Activated CD4-positive, alpha-beta T cell treated with anti-CD3 and anti-CD28 coated beads, Interleukin-2, Interleukin-4, amounts not matched to agents 100 ng/mL and 50 ng/mL, durations not matched to agents 16 hours and 8 hours (primary cell): ENCODE data around the gene PLRG1.

Source experiments
- DNase-seq: peaks from one replicate; pipeline ENCODE4 v3.0.0-alpha.2; 2020; ENCODE audit warnings: low spot score

Gene PLRG1

DNA sequence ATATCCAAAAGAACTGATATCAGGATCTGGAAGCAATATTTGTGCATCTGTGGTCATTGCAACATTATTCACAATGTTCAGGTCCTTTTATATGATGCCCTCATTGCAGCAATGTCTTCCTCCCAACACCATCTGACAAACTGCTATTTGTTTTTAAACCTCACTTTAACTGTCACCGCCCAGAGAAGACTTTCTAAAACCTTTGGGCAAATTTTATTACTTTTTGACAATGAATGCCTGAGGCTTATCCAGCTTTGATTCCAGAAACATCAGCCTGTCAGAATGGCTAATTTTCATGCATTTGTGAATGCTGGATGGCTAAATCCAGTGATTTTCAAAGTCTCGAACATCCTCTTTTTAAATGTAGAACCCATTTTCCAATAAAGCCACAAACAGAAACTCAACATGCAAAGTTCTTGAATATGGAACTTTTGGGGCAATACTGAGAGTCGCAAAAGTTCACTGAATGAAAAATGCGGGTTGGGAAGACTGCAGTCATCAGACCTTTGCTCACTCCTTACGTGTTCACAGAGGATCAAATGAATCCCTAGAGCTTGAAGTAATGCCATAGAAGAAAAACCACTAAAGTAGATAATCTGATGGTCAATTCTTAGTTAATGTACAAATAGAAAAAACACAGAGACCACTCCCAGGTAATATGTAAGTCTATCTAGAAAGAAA lies 23.1 kb upstream of the PLRG1 start:
- DNase-seq, result no peak

DNA sequence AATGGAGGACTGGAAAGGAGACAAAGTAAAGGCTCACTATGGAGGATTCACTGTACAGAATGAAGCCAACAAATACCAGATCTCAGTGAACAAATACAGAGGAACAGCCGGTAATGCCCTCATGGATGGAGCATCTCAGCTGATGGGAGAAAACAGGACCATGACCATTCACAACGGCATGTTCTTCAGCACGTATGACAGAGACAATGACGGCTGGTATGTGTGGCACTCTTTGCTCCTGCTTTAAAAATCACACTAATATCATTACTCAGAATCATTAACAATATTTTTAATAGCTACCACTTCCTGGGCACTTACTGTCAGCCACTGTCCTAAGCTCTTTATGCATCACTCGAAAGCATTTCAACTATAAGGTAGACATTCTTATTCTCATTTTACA lies 19.4 kb upstream of the PLRG1 start:
- DNase-seq, result no peak

DNA sequence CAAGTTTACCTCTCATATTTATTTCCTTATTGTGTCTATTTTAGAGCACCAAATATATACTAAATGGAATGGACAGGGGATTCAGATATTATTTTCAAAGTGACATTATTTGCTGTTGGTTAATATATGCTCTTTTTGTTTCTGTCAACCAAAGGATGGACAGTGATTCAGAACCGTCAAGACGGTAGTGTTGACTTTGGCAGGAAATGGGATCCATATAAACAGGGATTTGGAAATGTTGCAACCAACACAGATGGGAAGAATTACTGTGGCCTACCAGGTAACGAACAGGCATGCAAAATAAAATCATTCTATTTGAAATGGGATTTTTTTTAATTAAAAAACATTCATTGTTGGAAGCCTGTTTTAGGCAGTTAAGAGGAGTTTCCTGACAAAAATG lies 18.8 kb upstream of the PLRG1 start:
- DNase-seq, result no peak

DNA sequence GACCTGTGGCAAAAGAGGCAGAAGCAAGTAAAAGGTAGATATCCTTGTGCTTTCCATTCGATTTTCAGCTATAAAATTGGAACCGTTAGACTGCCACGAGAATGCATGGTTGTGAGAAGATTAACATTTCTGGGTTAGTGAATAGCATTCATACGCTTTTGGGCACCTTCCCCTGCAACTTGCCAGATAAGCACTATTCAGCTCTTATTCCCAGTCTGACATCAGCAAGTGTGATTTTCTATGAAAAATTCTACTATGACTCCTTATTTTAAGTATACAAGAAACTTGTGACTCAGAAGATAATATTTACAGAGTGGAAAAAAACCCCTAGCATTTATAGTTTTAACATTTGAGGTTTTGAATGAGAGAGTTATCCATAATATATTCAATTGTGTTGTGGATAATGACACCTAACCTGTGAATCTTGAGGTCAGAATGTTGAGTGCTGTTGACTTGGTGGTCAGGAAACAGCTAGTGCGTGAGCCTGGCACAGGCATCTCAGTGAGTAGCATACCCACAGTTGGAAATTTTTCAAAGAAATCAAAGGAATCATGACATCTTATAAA lies 16.5 kb upstream of the PLRG1 start:
- no peak for DNase-seq

DNA sequence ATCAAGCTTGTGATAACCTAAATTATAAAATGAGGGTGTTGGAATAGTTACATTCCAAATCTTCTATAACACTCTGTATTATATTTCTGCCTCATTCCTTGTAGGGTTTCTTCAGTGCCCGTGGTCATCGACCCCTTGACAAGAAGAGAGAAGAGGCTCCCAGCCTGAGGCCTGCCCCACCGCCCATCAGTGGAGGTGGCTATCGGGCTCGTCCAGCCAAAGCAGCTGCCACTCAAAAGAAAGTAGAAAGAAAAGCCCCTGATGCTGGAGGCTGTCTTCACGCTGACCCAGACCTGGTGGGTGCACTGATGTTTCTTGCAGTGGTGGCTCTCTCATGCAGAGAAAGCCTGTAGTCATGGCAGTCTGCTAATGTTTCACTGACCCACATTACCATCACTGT lies 15.5 kb upstream of the PLRG1 start:
- DNase-seq, result no peak

DNA sequence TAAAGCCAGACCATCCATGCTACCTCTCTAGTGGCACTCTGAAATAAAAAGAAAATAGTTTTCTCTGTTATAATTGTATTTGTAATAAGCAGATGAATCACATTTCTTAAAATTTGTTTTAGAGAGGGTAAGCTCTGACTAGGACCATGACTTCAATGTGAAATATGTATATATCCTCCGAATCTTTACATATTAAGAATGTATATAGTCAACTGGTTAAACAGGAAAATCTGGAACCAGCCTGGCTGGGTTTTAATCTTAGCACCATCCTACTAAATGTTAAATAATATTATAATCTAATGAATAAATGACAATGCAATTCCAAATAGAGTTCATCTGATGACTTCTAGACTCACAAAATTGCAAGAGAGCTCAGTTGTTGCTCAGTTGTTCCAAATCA lies 14.1 kb upstream of the PLRG1 start:
- DNase-seq, result no peak

DNA sequence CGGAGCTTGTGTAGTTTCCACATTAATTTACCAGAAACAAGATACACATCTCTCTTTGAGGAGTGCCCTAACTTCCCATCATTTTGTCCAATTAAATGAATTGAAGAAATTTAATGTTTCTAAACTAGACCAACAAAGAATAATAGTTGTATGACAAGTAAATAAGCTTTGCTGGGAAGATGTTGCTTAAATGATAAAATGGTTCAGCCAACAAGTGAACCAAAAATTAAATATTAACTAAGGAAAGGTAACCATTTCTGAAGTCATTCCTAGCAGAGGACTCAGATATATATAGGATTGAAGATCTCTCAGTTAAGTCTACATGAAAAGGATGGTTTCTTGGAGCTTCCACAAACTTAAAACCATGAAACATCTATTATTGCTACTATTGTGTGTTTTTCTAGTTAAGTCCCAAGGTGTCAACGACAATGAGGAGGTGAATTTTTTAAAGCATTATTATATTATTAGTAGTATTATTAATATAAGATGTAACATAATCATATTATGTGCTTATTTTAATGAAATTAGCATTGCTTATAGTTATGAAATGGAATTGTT lies 12.6 kb upstream of the PLRG1 start, which contains the start of gene FGB:
TSS of gene FGB (plus strand) at position 315 of the 558 bp plus-strand sequence. CDS start at position 323, 8 bp downstream.
- no peak for DNase-seq

DNA sequence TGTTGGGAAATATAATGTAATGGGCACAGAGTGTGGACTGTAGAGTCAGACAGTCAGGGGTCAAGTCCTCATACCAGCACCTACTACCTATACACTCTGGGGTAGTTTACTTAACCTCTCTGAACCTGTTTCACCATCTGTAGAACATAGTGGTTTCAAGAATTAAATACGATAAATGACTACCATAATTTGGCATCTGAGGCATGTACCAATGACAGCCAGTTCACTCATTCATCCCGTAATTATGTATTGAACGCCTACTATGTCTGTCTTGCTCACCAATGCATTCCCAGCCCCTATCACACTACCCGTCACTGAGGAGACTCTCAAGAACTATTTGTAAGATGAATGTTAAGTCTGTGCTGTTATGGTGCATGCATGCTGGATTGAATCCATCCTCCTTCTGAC lies 10.6 kb upstream of the PLRG1 start:
- DNase-seq, result no peak

DNA sequence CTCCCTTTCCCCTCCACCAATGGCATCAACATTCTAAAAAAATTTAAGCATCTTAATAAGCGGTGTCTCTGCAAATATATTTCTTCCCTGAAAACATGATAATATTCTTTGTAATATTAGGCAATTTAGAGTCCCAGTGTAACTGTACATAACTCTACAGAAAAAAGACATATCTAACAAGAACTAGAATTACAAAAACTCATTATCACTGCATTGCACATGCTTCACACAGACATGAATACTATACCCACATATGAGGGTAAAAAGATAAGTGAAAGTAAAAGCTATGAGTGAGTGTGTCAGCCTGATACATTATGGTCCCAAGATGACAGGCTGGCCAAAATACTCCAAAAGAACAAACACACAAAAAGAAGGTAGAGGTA lies 10.2 kb upstream of the PLRG1 start:
- no peak for DNase-seq

DNA sequence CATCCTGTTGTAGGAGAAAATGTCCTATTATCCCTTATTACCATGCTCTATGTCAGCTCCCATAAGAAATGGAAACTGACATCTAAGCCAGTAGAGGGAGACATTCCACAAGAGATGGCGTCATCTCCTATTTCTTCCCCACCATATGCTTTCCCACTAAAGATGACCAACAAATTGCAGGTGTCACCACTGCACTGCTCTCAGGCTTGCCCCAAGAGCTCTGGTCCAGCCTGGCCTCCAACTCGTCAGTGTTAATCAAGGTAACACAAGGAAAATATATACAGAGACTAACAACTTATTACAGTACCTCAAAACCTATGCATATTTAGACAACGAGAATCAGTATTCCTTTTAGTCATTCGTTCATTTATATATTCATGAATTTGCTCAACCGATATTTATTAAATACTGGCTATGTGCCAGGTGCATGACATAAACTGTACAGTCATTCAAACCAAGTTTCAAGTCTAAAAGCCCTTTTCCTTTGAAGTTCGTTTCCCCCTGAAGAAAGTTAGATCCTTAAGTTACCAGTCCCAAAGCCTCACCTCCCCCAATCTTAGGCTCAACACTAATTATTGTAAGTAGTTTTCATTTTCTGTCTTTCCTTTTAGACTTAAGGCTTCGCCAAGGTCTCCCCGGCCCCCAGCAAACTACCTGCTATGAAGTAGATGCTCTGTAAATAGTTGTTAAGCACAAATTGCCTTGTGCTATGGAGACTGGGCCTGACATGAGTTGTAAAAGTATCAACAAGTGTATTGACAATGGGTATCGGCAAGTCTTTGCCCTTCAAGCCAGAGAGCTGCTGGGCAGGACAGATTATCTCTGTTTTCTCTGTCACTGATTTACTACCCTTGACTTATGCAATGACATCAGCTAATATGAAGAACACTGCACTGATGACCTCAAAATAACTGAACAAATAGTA lies 9.6 kb upstream of the PLRG1 start:
- peak; percentile 17 for DNase-seq

DNA sequence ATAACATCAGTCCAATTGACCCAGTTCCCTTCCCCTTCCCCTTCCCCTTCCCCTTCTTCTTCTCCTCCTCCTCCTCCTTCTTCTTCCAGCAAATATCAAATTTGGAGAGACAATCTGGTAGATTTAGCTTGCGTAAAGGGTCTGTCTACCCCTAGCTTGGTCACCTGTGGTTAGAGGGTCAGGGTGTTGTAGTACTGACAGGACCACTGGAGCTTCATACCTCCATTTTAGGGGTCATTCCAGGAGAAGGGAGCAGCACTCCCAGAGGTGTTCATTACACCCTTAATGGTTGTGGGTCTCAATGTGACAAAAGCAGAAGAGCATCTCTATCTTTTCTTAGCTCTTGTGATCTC lies 8.9 kb upstream of the PLRG1 start:
- DNase-seq, result no peak

DNA sequence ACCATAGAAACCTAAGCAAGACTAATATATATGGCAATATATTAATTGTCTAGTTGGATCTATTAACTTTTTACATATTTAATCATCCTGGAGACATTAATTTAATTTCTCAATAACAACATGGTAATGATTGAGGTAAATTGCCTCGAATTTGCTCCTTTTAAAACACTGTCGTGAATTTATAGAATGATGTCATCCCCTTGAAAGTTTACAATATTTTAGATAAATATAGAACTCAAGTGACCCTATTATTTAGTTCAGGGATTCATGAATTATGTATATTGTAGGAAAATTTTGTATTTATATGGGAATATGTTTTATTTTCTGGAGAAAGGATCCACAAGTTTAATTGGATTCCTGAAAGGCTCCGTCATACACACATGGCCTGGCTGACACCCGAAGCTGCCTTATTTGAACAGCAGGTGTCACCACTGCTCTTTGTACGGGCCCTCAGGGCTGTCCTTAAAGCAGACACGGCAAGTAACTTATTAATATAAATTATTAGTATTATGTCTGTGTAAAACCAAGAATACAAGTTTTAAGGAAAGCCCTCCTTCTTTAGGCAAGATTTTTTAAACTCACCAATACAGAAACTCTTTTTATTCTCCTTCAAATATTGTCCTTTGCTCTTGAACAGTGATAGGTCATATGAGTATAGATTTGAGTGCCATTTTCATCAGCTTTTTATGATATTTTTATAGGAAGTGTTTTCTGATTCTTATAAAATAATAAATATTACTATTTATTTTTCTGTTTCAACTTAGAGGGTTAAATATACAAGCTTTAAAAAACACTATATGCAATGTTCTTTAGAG lies 1.9 kb upstream of the PLRG1 start:
- DNase-seq, result peak; percentile 71

DNA sequence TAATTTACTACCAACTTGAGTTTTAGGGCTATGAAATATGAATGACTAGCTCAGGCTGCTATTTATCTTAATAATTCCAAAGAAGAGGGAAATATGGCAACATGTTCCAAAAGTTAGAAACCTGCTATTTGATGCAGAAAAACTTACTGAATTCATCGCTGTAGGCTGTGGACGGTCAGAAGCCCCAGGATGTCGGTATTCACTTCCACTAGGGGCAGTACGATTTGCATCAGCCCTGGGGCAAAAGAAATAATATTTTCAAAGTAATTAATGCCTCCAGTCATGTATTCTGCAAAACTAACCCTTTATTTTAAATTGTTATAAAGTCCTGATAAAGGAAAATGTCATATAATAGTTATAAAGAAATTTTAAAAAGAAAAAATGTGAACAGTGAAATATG lies 4.5 kb downstream of the PLRG1 start:
- DNase-seq, result no peak

DNA sequence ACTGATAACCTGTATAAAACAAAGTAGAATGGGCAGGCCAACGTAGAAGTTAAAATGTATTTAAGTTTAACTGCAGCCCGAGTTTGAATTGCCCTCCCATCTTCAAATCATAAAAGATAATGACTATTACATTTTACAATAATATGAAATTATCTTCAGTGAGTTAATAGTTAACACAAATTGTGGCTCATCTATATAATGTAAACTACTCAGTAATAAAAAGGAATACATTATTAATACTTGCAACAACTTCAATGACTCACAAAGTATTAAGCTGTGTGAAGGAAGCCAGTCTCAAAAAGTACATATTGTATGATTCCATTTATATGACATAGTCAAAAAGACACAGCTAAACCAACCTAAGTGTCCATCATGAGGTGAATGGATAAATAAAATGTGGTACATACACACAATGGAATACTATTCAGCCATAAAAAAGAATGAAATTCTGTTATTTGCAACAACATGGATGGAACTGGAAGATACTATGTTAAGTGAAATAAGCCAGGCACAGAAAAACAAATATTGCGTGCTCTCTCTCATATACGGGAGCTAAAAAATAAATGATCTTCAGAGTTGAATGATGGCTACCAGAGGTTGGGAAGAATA lies 7.8 kb downstream of the PLRG1 start:
- no peak for DNase-seq

DNA sequence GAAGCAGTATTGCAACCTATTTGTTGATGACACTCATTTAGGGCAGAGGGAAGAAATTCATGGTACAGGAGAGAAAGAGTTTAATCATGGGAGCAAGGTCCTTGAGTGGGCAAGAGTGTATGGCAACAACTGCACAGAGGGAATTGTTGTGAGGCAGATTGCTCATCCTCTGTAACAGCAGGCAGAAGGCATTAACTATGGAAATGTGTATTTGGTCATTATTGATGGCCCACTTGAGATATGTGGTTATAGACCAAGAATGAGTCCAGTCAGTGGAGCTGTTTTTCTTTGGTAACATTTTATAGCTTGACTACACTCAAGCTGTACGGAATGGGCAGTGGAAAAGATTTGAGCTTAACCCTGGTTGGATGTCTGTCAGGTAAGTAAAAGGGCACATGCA lies 15.9 kb downstream of the PLRG1 start:
- DNase-seq, result no peak

DNA sequence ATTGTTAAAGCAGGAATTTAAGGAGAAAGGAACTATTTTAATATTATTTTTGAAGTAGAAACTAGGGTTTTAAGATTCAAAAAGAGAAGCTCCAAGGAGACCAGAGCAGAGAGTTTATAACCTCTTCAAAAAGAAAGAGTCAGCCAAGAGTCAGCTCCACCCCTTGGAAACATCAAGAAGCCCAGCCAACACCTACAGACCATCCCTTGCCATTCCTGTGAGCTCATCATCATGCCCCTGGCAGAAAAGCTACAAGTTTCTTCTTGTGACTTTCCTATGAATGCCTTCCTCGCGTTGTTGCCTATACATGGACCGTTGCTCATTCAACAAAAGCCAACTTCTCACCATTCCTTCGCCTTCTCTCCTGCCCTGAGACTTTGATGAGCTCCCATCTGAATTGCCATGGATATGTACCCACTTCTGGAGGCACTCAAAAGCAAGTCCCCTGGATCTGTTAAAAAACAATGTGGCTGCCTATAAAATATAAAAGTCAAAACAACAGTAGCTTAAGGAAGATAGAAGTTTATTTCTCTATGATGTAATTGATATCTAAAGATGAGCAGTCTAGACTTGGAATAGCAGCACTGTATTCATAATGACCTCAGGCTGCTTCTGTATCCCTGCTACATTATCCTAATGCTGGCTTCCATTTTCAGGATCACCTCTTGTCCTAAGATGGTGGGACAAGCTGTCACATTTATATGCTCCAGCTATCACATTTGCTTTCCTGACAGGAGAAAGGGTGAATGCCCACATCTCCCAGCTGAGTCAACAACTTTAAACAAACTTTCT lies 20.3 kb downstream of the PLRG1 start:
- no peak for DNase-seq

DNA sequence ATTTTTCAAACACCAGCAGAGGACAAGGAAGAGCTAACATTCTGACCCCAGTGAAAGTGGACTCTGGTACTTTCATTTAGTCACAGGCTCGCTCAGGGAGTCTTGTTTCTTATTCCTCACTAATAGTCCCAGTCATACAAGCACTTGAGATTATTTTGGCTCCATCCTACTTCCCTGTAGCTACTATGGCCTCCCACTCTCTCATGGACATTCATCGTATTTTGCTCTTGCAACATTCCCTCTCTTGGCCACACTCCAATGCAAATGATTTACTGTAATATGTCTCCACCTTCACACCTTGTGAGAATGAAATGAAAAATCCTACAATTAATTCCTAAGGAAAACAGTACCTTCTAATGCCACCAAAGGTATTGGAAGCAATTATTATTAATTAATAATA lies 21.3 kb downstream of the PLRG1 start:
- no peak for DNase-seq

DNA sequence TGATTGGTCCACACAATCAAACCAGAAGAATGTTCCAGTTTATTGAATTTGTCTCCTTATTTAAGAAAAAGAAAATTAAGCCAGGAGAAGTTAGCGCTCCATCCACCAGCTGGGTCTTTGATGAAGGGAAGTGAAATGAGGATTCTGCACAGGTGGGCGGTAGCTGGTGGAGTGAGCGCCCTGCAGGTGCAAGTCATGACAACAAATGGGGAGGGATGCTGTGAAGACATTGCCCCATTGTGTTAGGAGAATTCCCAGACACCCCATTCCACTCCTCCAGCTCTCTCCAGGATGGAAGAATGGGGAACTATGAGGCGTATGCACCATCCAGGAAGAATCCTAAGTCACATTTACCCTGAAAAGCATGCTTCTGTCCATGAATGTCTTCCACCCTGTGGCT lies 22.9 kb downstream of the PLRG1 start:
- DNase-seq, result no peak

DNA sequence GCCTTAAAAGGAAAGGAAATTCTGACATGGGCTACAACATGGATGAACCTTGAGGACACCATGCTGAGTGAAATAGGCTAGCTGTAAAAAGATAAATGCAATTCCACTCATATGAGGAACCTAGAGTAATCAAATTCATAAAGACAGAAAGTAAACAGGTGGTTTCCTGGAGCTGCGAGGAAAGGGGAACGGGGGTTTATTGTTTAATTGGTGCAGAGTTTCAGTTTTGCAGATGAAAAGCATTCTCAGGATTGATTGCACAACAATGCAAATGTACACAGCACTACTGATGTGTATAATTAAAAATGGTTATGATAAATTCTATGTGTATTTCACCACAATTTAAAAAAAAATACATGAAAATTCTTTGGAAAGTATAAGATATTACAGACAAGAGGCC lies 24.0 kb downstream of the PLRG1 start:
- no peak for DNase-seq

DNA sequence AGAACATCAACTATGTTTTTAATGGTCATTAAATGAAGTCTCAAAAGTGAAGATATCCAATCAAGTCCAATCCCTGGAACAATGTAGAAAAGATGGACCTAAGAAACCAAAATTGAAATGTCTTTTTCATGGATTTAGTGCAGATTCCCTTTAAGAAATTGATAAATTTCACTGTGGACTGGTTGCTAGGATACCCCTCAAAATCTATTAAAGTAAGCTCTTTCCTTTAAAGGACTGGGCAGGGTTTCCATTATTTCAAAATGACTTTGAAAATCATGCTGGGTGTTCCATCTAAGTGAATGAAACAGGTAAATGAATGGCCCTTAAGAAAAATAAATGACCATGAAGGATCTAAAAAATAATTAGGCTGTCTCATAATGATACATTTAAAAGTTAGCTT lies 28.6 kb downstream of the PLRG1 start:
- DNase-seq, result no peak

DNA sequence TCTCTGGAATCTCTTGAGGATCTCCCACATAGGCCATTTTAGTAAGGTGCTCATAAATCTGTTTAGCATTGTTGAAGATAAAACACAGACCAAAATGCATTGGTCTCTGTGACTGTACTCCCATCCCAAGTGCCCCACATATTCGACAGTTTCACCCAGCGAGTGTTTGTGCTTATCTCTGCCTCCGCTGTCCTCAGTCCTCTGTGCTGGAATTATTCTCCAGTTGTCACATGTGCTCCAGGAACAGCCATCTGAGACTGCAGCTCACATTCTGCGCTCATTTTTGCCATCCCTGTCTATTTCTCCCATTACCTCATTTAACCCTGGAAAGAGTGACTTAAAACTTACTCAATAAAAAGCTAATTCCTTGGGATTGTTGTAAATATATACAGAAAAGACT lies 31.0 kb downstream of the PLRG1 start:
- DNase-seq, result no peak
